NK-92 treated with Interleukin-12 subunit alpha and Interleukin-12 subunit beta, amount 100 ng/mL, for 24 hours (cell line): ENCODE data around the gene TWIST1.

ENCODE experiments used
- DNase-seq: peaks from one replicate; lab custom pipeline; 2025; lab: John Stamatoyannopoulos, UW

TWIST1 gene

GRCh38 chr7:19117091-19117869 is at the start of gene TWIST1:
TSS of gene TWIST1 (minus strand) at chr7:19117636. CDS start at chr7:19117321, 315 bp downstream.
- no peak for DNase-seq

GRCh38 chr7:19161671-19162070 is 44.2 kb upstream of the TWIST1 start:
- no peak for DNase-seq

GRCh38 chr7:19146699-19147098 is 29.3 kb upstream of the TWIST1 start:
- DNase-seq = no peak

- DNase-seq = no peak
Observed at GRCh38 chr7:19145434-19146115, 28.1 kb upstream of the TWIST1 start.

- no peak for DNase-seq
Observed at GRCh38 chr7:19144661-19145433, 27.4 kb upstream of the TWIST1 start, which contains the start of gene FERD3L. TSS of gene FERD3L (minus strand) at chr7:19145421. CDS start at chr7:19145362, 59 bp downstream.

GRCh38 chr7:19143881-19144574 is 26.6 kb upstream of the TWIST1 start:
- no peak for DNase-seq

- no peak for DNase-seq
Observed at GRCh38 chr7:19139706-19140327, 22.4 kb upstream of the TWIST1 start.

- DNase-seq = no peak
Observed at GRCh38 chr7:19133886-19134285, 16.4 kb upstream of the TWIST1 start.

- no peak for DNase-seq
Observed at GRCh38 chr7:19133390-19133789, 16.0 kb upstream of the TWIST1 start.

- DNase-seq = no peak
Observed at GRCh38 chr7:19128856-19129255, 11.4 kb upstream of the TWIST1 start.

GRCh38 chr7:19121977-19122588 is 4.6 kb upstream of the TWIST1 start:
- DNase-seq = no peak

- no peak for DNase-seq
Observed at GRCh38 chr7:19119870-19120486, 2.5 kb upstream of the TWIST1 start.

- no peak for DNase-seq
Observed at GRCh38 chr7:19119372-19119771, 1.9 kb upstream of the TWIST1 start.

GRCh38 chr7:19118636-19119371 is 1.4 kb upstream of the TWIST1 start:
- no peak for DNase-seq

- no peak for DNase-seq
Observed at GRCh38 chr7:19117870-19118608, 603 bp upstream of the TWIST1 start.

GRCh38 chr7:19116121-19117090 is 1.0 kb downstream of the TWIST1 start:
- no peak for DNase-seq

GRCh38 chr7:19114551-19114855 is 2.9 kb downstream of the TWIST1 start:
- DNase-seq = no peak

GRCh38 chr7:19113855-19114550 is 3.4 kb downstream of the TWIST1 start:
- no peak for DNase-seq
